Neural cell (in vitro differentiated cells): ENCODE results near the gene S100A16.

Experiments used
- EZH2 ChIP-seq: fragments of 200-600, 300-800 bp; shearing (Covaris generic), sonication (generic); IDR thresholded peaks from 2 replicates; pipeline ENCODE4 v1.6.1; 2014; ENCODE audit warnings: antibody characterized with exemption, low read length, borderline replicate concordance, mild to moderate bottlenecking; ENCODE audit not compliant: insufficient read depth, poor library complexity, severe bottlenecking
- POLR2AphosphoS5 ChIP-seq: IDR thresholded peaks from 2 replicates; pipeline ENCODE4 v1.6.1; 2012
- TF ChIP-seq, protein P1 (sequence below): fragments of 450-650 bp; IDR thresholded peaks from 2 replicates; pipeline ENCODE4 v1.5.1; 2014; ENCODE audit warnings: antibody characterized with exemption, mild to moderate bottlenecking, moderate library complexity; ENCODE audit not compliant: poor library complexity, severe bottlenecking

DNA sequence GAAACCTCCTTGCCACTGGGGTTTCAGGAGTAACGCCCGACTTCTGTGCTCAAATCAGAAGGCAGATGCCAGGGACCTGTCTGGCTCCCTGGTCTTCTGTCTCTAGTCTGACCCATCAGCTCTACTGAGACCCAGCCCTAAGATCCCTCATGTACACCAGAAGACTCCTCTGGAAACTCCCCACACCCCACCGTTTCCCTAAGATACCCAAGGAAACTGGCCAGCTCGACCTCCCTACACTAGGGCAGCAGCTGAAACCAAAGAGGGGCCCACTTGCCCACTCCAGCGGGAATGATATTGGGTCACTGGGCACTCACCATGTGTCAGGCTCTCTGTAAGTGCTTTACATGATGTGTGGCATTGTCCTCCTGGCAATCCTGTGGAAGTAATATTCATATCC lies 469 bp upstream of the S100A16 start:
- TF ChIP-seq EZH2 (no peak), POLR2AphosphoS5 (no peak)
- TF ChIP-seq, protein P1, sequence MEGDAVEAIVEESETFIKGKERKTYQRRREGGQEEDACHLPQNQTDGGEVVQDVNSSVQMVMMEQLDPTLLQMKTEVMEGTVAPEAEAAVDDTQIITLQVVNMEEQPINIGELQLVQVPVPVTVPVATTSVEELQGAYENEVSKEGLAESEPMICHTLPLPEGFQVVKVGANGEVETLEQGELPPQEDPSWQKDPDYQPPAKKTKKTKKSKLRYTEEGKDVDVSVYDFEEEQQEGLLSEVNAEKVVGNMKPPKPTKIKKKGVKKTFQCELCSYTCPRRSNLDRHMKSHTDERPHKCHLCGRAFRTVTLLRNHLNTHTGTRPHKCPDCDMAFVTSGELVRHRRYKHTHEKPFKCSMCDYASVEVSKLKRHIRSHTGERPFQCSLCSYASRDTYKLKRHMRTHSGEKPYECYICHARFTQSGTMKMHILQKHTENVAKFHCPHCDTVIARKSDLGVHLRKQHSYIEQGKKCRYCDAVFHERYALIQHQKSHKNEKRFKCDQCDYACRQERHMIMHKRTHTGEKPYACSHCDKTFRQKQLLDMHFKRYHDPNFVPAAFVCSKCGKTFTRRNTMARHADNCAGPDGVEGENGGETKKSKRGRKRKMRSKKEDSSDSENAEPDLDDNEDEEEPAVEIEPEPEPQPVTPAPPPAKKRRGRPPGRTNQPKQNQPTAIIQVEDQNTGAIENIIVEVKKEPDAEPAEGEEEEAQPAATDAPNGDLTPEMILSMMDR = no peak
